Measurements from ENCODE around the gene ZDHHC13.

ZDHHC13 gene

GRCh38 chr11:19196432-19196831, 79.5 kb downstream of the ZDHHC13 start:
- no peak for TF ChIP-seq REST (IDR thresholded peaks at IDR 0.05; ENCODE audit: insufficient replicate concordance, low read depth)
- TF ChIP-seq GABPA (IDR thresholded peaks at IDR 0.05; ENCODE audit: low read depth): no peak
- no peak for TF ChIP-seq CTCF (IDR thresholded peaks at IDR 0.05; ENCODE audit: insufficient read depth, low read length)
- TF ChIP-seq POLR2AphosphoS5 (IDR thresholded peaks at IDR 0.05; ENCODE audit: low read depth): no peak
- TF ChIP-seq SPI1 (IDR thresholded peaks at IDR 0.05; ENCODE audit: borderline replicate concordance, low read depth): no peak
- H3K27me3 ChIP-seq (ENCODE audit: insufficient read depth, poor library complexity, severe bottlenecking): no peaks in the 10 kb centered on the region
- no peak overlapping the region for H3K4me3 ChIP-seq (replicated peaks; ENCODE audit: insufficient read depth, low read length)
- H3K27ac ChIP-seq (replicated peaks): no peak overlapping the region
- DNase-seq (ENCODE audit: low read depth in 1 of 2, low spot score in 1 of 2): no peak

- Histone ChIP-seq H3K4me3 (replicated peaks; ENCODE audit: insufficient read depth, low read length) (no peak overlapping the region), H3K27me3 (ENCODE audit: insufficient read depth, poor library complexity, severe bottlenecking) (no peaks in the 10 kb centered on the region), H3K27ac (replicated peaks) (no peak overlapping the region)
- TF ChIP-seq POLR2AphosphoS5 (IDR thresholded peaks at IDR 0.05; ENCODE audit: low read depth) (no peak), SPI1 (IDR thresholded peaks at IDR 0.05; ENCODE audit: borderline replicate concordance, low read depth) (no peak), REST (IDR thresholded peaks at IDR 0.05; ENCODE audit: insufficient replicate concordance, low read depth) (no peak), CTCF (IDR thresholded peaks at IDR 0.05; ENCODE audit: insufficient read depth, low read length) (no peak), GABPA (IDR thresholded peaks at IDR 0.05; ENCODE audit: low read depth) (no peak)
- no peak for DNase-seq (ENCODE audit: low read depth in 1 of 2, low spot score in 1 of 2)
Measured at GRCh38 chr11:19199048-19199447, 82.1 kb downstream of the ZDHHC13 start.

GRCh38 chr11:19199771-19200170, 82.8 kb downstream of the ZDHHC13 start:
- H3K27ac ChIP-seq (replicated peaks): no peak overlapping the region
- H3K27me3 ChIP-seq (ENCODE audit: insufficient read depth, poor library complexity, severe bottlenecking): no peaks in the 10 kb centered on the region
- DNase-seq (ENCODE audit: low read depth in 1 of 2, low spot score in 1 of 2): no peak
- no peak overlapping the region for H3K4me3 ChIP-seq (replicated peaks; ENCODE audit: insufficient read depth, low read length)
- TF ChIP-seq REST (IDR thresholded peaks at IDR 0.05; ENCODE audit: insufficient replicate concordance, low read depth) (no peak), CTCF (IDR thresholded peaks at IDR 0.05; ENCODE audit: insufficient read depth, low read length) (no peak)
